Medulla oblongata (tissue), 1 donor: ENCODE results near the gene CACNA1B.
"Not testable (repeated sequence)": the region's sequence is repeated elsewhere in the genome, so short reads cannot be mapped to it uniquely, and the experiment has no call there.

ENCODE experiments used
- DNase-seq: peaks from one replicate; pipeline ENCODE4 v3.0.0-alpha.2; 2015; ENCODE audit errors: extremely low spot score

Gene CACNA1B

DNA sequence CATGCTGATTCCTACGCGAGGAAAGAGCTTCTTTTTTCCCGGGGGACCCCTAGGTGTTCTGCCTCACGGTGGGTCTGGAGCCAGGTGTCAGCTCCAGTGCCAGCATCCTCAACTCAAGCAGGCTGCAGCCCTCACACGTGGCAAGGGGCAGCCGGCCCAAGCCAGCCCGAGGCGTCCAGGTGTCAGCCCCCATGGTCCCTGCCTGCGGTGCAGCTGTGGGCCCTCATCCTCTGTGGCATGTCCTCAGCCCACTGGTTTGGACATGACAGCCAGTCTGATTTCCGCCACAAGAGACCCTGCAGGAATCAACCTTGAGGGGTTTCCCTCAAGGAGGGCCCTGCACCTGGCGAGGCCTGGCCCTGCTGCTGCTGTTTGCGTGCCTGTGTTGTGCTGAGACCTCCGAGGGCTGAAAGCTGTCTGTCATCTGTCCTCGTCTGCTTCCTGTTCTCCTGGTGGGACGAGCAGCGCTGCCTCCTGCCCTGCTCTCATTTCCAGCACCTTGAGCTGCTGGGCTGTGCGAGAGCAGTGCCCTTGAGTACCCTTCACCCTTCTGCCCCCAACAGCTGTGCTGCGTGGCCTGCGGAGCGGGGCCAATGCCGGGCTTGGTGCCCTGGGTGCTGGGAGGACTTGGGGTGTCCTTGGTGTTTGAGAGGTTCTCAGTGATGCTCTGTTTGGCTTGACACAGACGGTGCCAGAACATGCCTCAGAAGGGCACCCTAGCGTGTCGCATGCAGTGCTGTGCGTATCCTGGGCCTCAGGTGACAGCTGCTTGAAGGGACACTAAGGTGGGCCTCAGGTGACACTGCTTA is 137.6 kb downstream of the CACNA1B start:
- no peak for DNase-seq

DNA sequence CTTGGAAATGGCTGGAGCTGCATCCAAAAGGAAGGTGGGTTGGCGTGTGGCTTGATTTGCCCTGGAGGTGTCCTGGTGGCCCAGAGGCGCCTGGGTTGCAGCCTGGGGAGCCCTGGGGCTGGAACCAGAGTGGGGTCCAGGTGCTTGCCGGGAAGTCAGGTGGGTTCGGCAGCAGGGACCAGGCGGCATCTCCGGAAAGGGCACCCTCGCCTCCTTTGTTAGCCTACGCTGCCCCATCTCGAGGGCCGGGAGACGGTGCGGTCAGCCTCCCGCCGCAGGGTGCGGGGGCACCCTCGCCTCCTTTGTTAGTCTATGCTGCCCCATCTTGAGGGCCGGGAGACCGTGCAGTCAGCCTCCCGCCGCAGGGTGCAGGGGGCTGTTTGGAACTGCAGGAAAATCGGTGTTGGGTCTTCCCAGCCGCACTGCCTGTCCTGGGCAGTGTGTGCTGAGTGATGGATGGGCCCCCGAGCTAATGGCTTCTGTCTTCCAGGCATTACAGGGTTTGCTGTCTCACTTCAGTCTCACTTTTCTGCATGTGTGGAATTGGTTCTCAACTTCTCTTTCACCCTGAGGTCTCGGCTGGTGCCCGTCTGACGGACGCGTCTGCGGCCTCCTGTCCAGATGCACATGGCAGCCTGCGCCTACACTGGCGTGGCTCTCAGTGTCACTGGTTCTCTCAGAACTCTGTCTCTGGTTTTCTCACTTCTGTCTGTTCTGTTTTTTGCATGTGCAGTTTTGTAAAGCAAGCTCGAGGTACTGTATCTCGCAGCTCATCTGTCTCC is 139.0 kb downstream of the CACNA1B start:
- no peak for DNase-seq

DNA sequence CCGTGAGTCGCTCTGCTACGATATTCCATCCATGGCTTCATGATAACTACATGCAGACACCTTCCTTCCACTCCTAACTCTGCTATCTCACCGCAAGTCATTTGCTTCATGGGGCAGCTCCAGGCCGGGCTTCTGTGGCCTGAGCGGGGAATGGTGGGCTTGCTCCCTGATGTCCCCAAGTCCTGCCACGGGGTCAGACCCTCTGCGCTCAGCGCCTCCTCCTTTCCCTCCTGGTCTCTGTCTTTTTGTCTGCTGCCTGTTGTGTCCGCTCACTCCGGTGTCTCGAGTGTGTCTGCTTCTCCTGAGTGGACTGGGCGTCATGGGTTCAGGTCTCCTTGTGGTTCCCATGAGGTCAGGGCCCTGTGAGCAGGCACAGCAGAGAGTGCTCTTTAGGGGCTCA is 139.6 kb downstream of the CACNA1B start:
- DNase-seq = no peak

DNA sequence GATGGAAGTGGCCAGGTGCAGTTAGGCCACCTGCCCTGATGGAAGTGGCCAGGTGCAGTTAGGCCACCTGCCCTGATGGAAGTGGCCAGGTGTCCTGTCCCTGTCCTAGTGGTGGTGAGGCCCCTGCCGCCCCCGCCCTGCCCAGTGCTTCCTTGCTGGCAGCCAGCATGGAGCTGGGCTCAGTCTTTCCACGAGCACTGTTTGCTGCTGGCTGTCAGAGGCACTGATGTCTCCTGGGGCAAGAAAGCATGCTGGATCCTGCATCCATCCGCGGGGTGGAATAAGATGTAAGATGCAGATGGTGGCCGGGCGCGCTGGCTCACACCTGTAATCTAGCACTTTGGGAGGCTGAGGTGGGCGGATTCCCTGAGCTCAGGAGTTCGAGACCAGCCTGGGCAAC is 141.9 kb downstream of the CACNA1B start:
- not testable (repeated sequence) for DNase-seq

DNA sequence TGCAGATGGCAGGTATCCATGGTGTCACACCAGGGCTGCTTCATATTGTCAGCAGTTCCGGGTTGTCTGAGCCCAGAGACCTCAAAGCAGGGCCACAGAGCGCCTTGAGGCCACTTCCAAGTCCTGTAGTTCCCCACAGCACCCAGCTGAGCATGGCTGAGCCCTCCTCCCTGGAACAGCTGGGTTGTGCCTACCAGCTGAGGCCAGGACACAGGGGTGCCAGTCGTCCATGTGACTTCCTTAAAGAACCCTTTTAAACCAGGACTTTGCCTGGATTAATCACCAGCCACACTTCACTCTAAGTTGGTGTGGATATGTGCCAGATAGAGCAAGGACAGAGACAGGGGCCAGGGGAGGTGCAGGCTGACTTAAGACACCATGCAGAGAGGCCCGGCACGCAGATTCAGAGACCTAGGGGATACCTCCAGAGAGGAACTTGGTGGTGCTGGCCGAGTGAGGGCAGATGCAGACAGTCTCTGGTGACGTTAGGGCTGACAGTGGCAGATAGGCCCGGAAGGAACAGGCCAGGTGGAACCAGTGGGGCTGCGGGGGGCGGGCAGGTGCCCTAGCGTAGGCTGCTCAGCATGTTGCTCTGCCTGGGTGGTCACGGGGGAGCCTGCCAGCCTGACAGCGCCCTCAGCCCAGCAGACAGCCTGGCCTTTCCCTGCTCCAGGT is 142.7 kb downstream of the CACNA1B start:
- DNase-seq = no peak

DNA sequence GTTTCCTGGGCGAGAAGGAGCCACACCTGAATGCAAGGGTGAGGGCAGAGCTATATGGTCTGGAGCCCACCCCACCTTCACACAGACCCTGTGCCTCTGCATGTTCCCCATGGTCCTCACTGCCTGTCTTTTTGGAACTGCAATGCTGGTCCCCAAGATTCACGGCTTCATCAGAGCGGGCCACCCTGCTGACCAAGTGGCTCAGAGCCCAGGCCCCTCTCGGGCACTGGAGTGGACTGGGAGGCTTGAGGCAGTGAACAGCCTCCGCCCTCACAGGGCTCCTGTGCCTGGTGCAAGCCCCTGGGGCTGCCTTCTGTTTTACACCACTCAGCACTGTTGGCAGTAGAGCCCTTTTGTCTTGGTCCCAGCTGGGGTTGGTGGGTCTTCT is 143.2 kb downstream of the CACNA1B start:
- no peak for DNase-seq

DNA sequence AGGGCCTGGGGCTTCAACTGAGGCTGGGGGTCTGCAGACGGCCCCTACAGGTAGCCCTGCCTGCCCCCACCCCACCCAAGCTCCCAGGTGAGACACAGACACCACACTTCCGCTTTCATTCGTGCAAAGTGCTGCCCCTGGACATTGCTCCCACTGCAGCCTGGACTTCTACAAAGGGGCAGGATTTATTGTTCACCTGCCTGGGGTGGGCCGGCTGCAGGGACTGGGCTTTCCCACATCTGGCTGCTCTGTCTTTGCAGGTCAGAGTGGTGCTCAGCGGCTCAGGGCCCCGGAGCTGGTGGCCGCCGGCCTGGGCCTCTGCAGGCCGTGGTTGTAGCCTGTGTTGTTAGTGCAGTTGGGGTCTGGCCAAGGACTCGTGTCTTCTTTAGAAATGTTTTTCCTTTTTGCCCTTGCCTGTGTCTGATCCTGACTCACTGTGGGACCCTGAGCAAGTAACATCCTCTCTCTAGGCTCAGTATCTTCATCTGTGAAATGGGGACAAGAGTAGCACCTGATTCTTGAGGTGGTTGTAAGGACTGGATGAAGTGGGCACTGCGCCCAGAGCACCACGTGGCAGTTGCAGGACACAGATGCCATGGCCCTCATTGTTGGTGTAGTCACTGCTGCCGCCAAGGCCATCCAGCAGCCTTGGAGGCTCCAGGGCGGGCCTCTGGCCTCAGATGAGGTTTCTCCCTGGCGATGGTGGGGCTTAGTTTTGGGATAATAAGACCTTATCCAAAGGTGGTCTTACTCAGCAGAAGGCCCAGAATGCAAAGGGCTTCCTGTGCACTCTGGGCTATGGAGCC is 143.9 kb downstream of the CACNA1B start:
- no peak for DNase-seq

DNA sequence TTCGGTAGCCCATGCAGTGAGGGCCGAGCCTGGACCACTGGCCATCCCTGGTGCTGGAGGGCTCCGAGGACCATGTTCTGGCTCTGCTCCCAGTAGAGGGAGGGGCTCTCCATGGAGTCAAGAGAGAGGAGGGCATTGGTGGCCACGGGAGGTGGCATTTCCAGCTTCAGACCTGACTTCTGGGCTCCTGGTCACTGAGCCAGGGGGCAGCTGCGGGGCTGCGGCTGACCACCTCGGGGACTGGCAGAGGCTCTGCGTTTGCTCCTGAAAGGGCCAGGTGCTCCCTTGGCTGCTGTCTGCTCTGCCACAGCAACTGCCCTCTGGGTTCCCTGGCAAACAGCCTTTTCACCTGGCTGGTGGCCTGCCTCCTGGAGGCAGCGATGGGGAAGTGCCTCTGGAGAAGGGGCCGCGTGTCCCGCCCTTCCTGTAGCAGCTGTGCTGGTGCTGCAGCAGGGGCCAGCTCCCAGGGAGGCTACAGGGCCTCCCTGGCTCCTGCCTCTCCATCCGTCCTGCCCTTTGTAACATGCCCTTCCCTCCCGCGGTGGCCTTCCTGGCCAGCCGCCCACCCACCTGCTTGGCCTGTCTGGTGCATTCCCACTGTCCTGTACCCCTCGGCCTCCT is 144.6 kb downstream of the CACNA1B start:
- DNase-seq = no peak

DNA sequence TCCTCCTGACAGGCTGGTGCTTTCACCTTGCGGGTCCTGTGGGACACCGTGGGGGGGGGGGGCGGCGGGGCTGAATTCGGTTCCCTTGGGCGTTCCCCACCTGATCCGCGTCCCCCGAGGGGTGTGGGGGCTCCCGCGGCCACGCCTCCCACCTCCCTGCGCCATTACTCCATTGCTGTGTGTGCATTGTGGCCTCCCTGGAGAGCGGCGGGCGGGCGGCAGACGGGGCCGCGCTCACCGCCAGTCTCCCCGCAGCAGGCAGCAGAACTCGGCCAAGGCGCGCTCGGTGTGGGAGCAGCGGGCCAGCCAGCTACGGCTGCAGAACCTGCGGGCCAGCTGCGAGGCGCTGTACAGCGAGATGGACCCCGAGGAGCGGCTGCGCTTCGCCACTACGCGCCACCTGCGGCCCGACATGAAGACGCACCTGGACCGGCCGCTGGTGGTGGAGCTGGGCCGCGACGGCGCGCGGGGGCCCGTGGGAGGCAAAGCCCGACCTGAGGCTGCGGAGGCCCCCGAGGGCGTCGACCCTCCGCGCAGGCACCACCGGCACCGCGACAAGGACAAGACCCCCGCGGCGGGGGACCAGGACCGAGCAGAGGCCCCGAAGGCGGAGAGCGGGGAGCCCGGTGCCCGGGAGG is 145.3 kb downstream of the CACNA1B start:
- DNase-seq = no peak

DNA sequence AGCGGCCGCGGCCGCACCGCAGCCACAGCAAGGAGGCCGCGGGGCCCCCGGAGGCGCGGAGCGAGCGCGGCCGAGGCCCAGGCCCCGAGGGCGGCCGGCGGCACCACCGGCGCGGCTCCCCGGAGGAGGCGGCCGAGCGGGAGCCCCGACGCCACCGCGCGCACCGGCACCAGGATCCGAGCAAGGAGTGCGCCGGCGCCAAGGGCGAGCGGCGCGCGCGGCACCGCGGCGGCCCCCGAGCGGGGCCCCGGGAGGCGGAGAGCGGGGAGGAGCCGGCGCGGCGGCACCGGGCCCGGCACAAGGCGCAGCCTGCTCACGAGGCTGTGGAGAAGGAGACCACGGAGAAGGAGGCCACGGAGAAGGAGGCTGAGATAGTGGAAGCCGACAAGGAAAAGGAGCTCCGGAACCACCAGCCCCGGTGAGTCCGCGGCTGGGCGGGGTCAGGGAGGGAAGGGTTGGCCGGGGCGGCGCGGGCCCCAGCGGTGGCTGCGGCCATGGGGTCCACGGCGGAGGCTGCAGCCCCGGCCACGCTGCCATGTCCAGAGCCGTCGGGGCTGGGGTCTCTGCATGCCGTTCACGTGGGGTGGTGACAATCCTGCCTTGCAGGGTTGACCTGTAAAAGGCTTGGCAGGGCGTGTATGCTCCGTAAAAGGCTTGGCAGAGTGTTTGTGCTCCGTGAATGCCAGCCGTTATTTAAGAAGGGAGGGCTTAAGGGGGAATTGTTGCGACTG is 146.0 kb downstream of the CACNA1B start:
- no peak for DNase-seq

DNA sequence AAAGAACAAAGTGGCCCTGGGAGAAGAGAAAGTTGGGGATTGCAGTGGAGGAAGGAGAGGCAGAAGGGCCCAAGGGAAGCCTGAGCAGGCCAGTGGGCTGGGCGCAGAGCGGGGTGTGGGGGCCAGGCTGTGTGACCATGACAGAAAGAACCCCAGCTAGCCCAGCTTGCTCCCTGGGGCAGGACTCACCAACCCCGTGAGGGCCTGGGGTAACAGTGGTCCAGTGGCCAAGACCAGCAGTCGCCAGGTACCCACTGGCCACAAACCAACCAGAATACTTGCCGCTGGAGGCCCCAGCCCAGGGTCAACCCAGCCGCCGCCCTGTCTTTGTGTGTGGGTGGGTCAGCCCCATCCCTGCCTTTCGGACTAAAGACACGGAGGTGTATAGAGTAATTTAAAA is 146.5 kb downstream of the CACNA1B start:
- DNase-seq = no peak

DNA sequence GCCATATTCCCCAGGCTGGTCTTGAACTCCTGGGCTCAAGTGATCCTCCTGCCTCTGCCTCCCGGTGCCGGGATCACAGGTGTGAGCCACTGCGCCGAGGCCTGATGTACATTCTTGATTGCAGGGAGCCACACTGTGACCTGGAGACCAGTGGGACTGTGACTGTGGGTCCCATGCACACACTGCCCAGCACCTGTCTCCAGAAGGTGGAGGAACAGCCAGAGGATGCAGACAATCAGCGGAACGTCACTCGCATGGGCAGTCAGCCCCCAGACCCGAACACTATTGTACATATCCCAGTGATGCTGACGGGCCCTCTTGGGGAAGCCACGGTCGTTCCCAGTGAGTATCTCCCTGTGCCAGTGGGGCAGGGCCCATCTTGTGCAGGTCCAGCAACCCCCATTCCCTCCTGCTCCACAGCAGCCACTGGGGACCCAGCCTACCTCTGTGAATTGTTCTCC is 147.3 kb downstream of the CACNA1B start:
- DNase-seq = no peak

DNA sequence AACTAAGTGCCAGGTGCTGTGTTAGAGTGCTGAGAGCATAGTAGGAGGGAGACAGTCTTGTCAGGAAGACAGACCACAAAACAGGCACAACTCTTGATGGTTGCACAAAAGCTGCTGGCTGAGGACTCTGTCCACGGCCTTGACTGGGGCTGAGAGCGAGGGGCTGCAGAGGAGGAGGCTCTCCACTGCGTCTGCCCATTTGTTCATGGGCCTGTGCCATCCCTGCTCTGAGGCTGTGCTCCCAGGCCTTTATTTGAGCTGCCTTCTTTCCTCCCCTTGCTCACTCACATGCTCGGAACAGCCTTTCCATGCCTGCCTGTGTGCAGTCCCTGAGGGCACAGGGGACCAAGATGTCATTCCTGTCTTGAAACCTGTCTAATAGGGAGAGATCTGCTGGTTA is 147.8 kb downstream of the CACNA1B start:
- DNase-seq = no peak

DNA sequence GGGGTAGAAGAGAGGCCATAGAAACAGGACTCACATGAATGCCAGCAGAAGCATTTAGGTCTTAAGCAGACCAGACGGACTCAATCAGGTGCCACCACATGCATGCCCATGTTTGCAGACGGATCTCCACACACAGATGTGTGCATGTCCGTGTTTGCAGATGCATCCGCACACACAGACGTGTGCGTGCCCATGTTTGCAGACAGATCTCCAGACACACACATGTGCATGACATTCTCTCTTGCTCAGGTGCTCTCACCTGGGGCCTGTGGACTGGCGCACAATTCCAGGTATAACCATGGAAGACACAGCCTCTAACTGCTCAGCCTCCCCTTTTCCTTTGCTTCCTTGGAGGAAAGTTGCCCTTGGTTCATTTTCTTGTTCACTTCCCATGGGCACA is 148.3 kb downstream of the CACNA1B start:
- no peak for DNase-seq

DNA sequence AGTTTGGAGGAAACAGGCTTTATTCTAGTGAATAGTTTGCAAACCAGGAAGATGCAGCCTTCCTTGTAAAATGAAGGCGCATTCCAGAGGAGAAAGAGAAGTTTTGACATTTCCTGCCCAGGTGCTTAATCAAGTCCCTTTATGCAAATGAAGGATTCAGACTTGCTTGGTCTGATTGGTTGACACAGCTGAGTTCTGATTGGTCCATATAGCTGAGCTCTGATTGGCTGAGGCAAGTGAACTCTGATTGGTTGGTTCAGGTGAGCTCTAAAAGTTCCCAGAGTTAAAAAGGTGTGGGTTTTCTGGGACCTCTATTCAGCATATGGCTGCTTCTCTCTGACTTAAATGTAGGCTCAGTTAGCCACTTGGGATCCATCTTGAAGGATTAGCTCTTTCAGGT is 151.0 kb downstream of the CACNA1B start:
- no peak for DNase-seq

DNA sequence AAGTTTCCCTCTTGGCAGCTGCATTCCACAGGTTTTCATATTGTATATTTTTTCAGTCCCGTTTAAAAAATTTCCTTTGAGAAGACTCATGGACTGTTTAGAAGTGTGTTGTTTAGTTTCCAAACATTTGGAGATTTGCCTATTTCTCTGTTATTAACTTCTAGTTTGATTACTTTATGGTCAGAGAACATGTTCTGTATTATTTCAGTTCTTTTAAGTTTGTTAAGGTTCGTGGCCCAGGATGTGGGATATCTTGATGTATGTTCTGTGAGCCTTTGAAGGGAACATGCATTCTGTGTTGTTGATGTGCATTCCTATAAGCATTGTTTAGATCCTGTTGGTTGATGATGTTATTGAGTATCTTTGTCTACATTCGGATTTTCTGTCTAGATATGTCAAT is 153.6 kb downstream of the CACNA1B start:
- DNase-seq = no peak

DNA sequence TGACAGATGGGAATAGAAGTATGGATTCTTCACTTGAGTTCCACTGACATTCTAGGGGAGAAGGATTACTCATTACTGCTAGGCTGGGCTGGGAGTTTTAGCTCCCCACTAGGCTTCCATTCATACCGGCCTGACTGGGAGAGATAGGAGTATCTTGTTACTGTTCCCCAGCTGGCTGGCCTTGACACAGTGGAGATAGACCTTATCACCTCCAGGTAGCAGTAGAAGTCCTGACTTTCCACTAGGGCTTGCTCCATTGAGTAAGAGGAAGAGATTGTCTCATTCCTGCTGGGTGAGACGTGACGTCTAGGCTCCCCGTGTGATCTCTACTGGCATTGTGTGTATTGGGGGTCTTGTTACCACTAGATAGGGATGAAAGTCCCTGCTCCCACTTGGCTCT is 156.4 kb downstream of the CACNA1B start:
- no peak for DNase-seq

DNA sequence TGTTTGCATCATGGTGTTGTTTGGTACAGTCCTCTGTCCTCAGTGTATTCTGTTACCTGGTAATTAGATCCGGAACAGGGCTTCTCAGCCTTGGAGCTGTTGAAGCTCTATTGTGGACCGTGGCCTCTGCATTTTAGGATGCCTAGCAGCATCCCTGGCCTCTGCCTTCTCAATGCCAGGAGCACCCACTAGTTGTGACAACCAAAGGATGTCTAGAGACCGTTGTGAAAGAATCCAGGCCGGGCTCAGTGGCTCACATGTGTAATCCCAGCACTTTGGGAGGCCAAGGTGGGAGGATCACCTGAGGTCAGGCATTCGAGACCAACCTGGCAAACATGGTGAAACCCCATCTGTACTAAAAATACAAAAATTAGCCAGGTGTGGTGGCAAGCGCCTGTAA is 159.6 kb downstream of the CACNA1B start:
- DNase-seq = no peak

DNA sequence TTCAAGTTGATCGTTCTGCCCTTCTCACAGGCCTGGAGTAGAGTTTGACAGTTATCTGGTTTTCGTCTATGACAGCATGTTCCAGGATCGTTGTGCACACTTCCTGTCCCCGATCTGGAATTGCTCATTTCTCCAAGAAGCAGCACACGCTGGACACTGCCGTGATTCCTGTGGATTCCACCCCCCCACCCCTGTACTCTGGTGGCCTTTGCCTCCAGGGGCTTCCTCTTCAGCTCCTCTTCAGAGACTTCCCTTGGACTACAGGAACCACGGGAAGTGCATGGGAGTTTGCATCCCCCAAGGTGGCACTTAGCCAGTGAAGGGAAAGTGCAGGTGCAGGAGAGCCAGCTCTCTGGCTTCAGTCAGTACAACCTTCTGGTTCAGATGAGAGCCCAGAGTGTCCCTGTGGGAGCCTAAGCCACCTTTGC is 160.7 kb downstream of the CACNA1B start:
- DNase-seq = no peak
